Karpas-422 (cell line): ENCODE results near the gene CMTM8. TPM values are rescaled to one million over a fixed set of nuclear protein-coding genes. Genes with fewer than 3 reads are reported as not detected.

Source experiments
- DNase-seq: peaks from one replicate; pipeline ENCODE4 v3.0.0-alpha.2; 2015
- H2AFZ ChIP-seq: fragments of 200-600 bp; sonication (generic); 2 replicates; pipeline ENCODE4 v1.6.1; 2014; ENCODE audit warnings: antibody characterized with exemption, low read length, mixed read lengths
- H3K27ac ChIP-seq: fragments of 200-600 bp; sonication (generic); 2 replicates; pipeline ENCODE4 v1.5.1; 2014; ENCODE audit warnings: mild to moderate bottlenecking, low read length, moderate library complexity
- H3K27me3 ChIP-seq: fragments of 200-600 bp; sonication (generic); 2 replicates; pipeline ENCODE4 v1.6.1; 2014; ENCODE audit warnings: low read length, mixed read lengths
- H3K36me3 ChIP-seq: fragments of 200-600 bp; sonication (generic); 2 replicates; pipeline ENCODE4 v1.6.1; 2014; ENCODE audit warnings: low read length, mixed read lengths; ENCODE audit not compliant: insufficient read depth
- H3K4me1 ChIP-seq: fragments of 200-600 bp; sonication (generic); 2 replicates; pipeline ENCODE4 v1.6.1; 2014; ENCODE audit warnings: mild to moderate bottlenecking, low read length, mixed read lengths
- H3K4me2 ChIP-seq: fragments of 200-600 bp; sonication (generic); 2 replicates; pipeline ENCODE4 v1.6.1; 2014; ENCODE audit warnings: low read length, low read depth, mild to moderate bottlenecking; ENCODE audit not compliant: poor library complexity, severe bottlenecking
- H3K4me3 ChIP-seq: fragments of 200-600 bp; sonication (generic); 2 replicates; pipeline ENCODE4 v1.5.1; 2014; ENCODE audit warnings: mild to moderate bottlenecking, antibody characterized with exemption, low read length, mixed read lengths
- H3K79me2 ChIP-seq: fragments of 200-600 bp; sonication (generic); 2 replicates; pipeline ENCODE4 v1.6.1; 2014; ENCODE audit warnings: mild to moderate bottlenecking, low read length, mixed read lengths
- H3K9ac ChIP-seq: fragments of 200-600 bp; sonication (generic); 2 replicates; pipeline ENCODE4 v1.6.0; 2014; ENCODE audit warnings: low read length
- H3K9me2 ChIP-seq: fragments of 200-600 bp; sonication (generic), shearing (Covaris generic); replicated peaks from 2 replicates; pipeline ENCODE4 v1.6.0; 2014; ENCODE audit warnings: mild to moderate bottlenecking, low read length, moderate library complexity; ENCODE audit not compliant: insufficient read depth
- H3K9me3 ChIP-seq: fragments of 300-700, 200-600 bp; sonication (generic); 2 replicates; pipeline ENCODE4 v1.6.1; 2014; ENCODE audit warnings: low read length, mixed read lengths
- H4K20me1 ChIP-seq: fragments of 200-600 bp; sonication (generic); 2 replicates; pipeline ENCODE4 v1.6.1; 2014; ENCODE audit warnings: mild to moderate bottlenecking, antibody characterized with exemption, low read length, low read depth; ENCODE audit not compliant: insufficient read depth
- total RNA-seq: library from RNA; depleted of rRNA; stranded (reverse); fragments of >200 nt; shearing (Covaris generic); gene quantifications from 2 replicates; pipeline ENCODE4 v1.2.3, GENCODE V29; 2014; ENCODE audit warnings: low replicate concordance

Gene CMTM8
- total RNA-seq, 1 experiment from 2014 or later = 0.19 TPM

GRCh38 chr3:32392536-32393302 lies 154.2 kb downstream of the CMTM8 start:
- H2AFZ ChIP-seq = peak overlapping the region; percentile 90
- no peaks in the 10 kb centered on the region for H3K36me3 ChIP-seq
- peak overlapping the region; percentile 86 for H3K4me2 ChIP-seq
- peak overlapping the region; percentile 71 for H3K9ac ChIP-seq
- no peaks in the 10 kb centered on the region for H3K9me2 ChIP-seq
- H3K79me2 ChIP-seq = no peaks in the 10 kb centered on the region
- no peaks in the 10 kb centered on the region for H3K9me3 ChIP-seq
- no peaks in the 10 kb centered on the region for H3K27me3 ChIP-seq
- no peak overlapping the region for H3K27ac ChIP-seq
- H4K20me1 ChIP-seq = no peaks in the 10 kb centered on the region
- H3K4me3 ChIP-seq = peak overlapping the region; percentile 72
- peaks cover 12% of the 10 kb centered on the region for H3K4me1 ChIP-seq
- DNase-seq = no peak

GRCh38 chr3:32395496-32395895 lies 157.0 kb downstream of the CMTM8 start:
- no peaks in the 10 kb centered on the region for H3K36me3 ChIP-seq
- H4K20me1 ChIP-seq = 0 out of 2 replicates have a peak, but pooled peaks cover 5% of the 10 kb centered on the region
- H3K79me2 ChIP-seq = no peaks in the 10 kb centered on the region
- no peak overlapping the region for H3K9ac ChIP-seq
- H3K4me2 ChIP-seq = no peak overlapping the region
- H3K27me3 ChIP-seq = no peaks in the 10 kb centered on the region
- H3K4me1 ChIP-seq = peaks cover 12% of the 10 kb centered on the region
- H3K4me3 ChIP-seq = no peak overlapping the region
- H3K9me3 ChIP-seq = no peaks in the 10 kb centered on the region
- H2AFZ ChIP-seq = no peak overlapping the region
- no peak overlapping the region for H3K27ac ChIP-seq
- no peaks in the 10 kb centered on the region for H3K9me2 ChIP-seq
- DNase-seq = no peak

GRCh38 chr3:32397941-32398340 lies 159.5 kb downstream of the CMTM8 start:
- no peaks in the 10 kb centered on the region for H3K36me3 ChIP-seq
- H3K9me3 ChIP-seq = no peaks in the 10 kb centered on the region
- H3K9ac ChIP-seq = no peak overlapping the region
- H4K20me1 ChIP-seq = 0 out of 2 replicates have a peak, but pooled peaks cover 5% of the 10 kb centered on the region
- no peaks in the 10 kb centered on the region for H3K27me3 ChIP-seq
- H3K9me2 ChIP-seq = no peaks in the 10 kb centered on the region
- H3K4me1 ChIP-seq = peaks cover 8% of the 10 kb centered on the region
- no peak for DNase-seq
- no peaks in the 10 kb centered on the region for H3K79me2 ChIP-seq
- H3K4me3 ChIP-seq = no peak overlapping the region
- no peak overlapping the region for H2AFZ ChIP-seq
- no peak overlapping the region for H3K4me2 ChIP-seq
- H3K27ac ChIP-seq = no peak overlapping the region

- Histone ChIP-seq H3K36me3 (no peaks in the 10 kb centered on the region), H2AFZ (no peak overlapping the region), H3K4me3 (no peak overlapping the region), H3K9me2 (no peaks in the 10 kb centered on the region), H4K20me1 (0 out of 2 replicates have a peak, but pooled peaks cover 5% of the 10 kb centered on the region), H3K79me2 (no peaks in the 10 kb centered on the region), H3K9me3 (no peaks in the 10 kb centered on the region), H3K4me1 (peaks cover 8% of the 10 kb centered on the region), H3K4me2 (no peak overlapping the region), H3K27me3 (no peaks in the 10 kb centered on the region), H3K9ac (no peak overlapping the region), H3K27ac (no peak overlapping the region)
- no peak for DNase-seq
Observed at GRCh38 chr3:32398531-32398930, 160.1 kb downstream of the CMTM8 start.

- no peak overlapping the region for H3K27ac ChIP-seq
- H3K9me3 ChIP-seq = no peaks in the 10 kb centered on the region
- H3K27me3 ChIP-seq = no peaks in the 10 kb centered on the region
- peak; percentile 91 for DNase-seq
- no peaks in the 10 kb centered on the region for H3K9me2 ChIP-seq
- 0 out of 2 replicates have a peak, but pooled peaks cover 5% of the 10 kb centered on the region for H4K20me1 ChIP-seq
- no peak overlapping the region for H3K4me3 ChIP-seq
- H3K79me2 ChIP-seq = no peaks in the 10 kb centered on the region
- no peak overlapping the region for H2AFZ ChIP-seq
- H3K9ac ChIP-seq = no peak overlapping the region
- H3K36me3 ChIP-seq = no peaks in the 10 kb centered on the region
- H3K4me2 ChIP-seq = no peak overlapping the region
- H3K4me1 ChIP-seq = peaks cover 8% of the 10 kb centered on the region
Observed at GRCh38 chr3:32399030-32399620, 160.6 kb downstream of the CMTM8 start.

GRCh38 chr3:32401126-32401525 lies 162.6 kb downstream of the CMTM8 start:
- H3K4me3 ChIP-seq = peak overlapping the region; percentile 18; the same call in 1 of the 2 replicates
- no peak overlapping the region for H2AFZ ChIP-seq
- no peaks in the 10 kb centered on the region for H3K9me3 ChIP-seq
- H3K4me2 ChIP-seq = peak overlapping the region; percentile 46
- no peaks in the 10 kb centered on the region for H3K27me3 ChIP-seq
- no peaks in the 10 kb centered on the region for H3K36me3 ChIP-seq
- H3K9ac ChIP-seq = no peak overlapping the region
- H3K9me2 ChIP-seq = no peaks in the 10 kb centered on the region
- DNase-seq = no peak
- H3K79me2 ChIP-seq = no peaks in the 10 kb centered on the region
- peaks cover 5% of the 10 kb centered on the region; the same call in 1 of the 2 replicates for H4K20me1 ChIP-seq
- H3K27ac ChIP-seq = no peak overlapping the region
- peaks cover 8% of the 10 kb centered on the region for H3K4me1 ChIP-seq

- Histone ChIP-seq H3K9me2 (no peaks in the 10 kb centered on the region), H3K4me1 (peaks cover 8% of the 10 kb centered on the region), H3K4me2 (peak overlapping the region; percentile 46), H3K36me3 (no peaks in the 10 kb centered on the region), H3K9ac (no peak overlapping the region), H2AFZ (no peak overlapping the region), H3K9me3 (no peaks in the 10 kb centered on the region), H3K27ac (no peak overlapping the region), H3K4me3 (peak overlapping the region; percentile 18; the same call in 1 of the 2 replicates), H3K79me2 (no peaks in the 10 kb centered on the region), H3K27me3 (no peaks in the 10 kb centered on the region), H4K20me1 (peaks cover 5% of the 10 kb centered on the region; the same call in 1 of the 2 replicates)
- no peak for DNase-seq
Observed at GRCh38 chr3:32401556-32402081, 163.1 kb downstream of the CMTM8 start.

- Histone ChIP-seq H3K79me2 (no peaks in the 10 kb centered on the region), H3K27me3 (no peaks in the 10 kb centered on the region), H3K4me2 (no peak overlapping the region), H3K36me3 (no peaks in the 10 kb centered on the region), H3K4me3 (no peak overlapping the region), H2AFZ (no peak overlapping the region), H3K9me2 (no peaks in the 10 kb centered on the region), H4K20me1 (peaks cover 5% of the 10 kb centered on the region; the same call in 1 of the 2 replicates), H3K9ac (no peak overlapping the region), H3K4me1 (peaks cover 8% of the 10 kb centered on the region), H3K9me3 (no peaks in the 10 kb centered on the region), H3K27ac (no peak overlapping the region)
- DNase-seq = no peak
Observed at GRCh38 chr3:32403663-32404062, 165.2 kb downstream of the CMTM8 start.
